Measurements from ENCODE around the gene UBXN2A.

UBXN2A gene

DNA sequence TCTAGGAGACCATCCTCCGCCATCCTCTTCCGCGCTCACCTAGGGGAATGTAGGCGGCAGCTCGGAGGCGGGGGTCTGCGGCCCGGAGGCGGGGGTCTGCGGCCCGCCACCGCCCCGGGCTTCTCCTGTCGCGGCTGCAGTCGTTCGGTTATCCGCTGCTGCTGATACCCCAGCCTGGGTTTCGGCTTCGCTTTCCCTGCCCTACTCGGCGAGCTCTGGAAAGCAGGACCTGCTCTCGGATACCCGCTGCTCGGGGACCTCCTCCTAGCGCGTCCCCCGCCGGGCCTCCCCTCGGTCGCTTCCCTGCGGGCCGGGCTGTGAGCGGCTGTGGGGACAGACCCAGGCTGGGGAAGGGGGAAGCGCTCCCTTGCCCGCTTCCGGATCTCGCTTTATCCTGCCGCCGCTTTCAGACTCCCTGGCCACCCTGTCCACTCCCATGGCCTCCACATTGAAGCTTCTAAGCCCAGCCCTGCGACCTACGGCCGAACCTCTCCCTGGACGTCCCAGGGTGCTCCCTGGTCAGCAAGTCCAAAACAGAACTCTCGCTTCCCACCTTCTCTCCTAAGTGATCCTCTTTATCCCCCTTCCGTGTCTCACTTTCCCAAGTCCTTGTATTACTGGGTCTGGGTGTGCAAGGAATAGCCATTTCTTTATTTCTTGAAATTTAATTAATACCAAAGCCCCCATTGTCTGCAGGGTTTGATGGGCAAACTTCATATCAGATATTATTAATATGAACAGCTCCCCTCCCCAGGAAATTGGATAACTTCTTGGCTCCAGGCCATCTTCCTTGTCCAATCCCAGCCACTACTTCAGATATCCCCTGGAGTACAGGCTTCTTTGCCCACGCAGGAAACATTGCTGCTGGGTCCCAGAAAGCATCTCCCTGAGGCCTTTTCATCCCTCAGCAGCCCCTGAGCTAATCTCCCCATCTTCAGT is 110.0 kb downstream of the UBXN2A start (continued):
- TF ChIP-seq ZIC2 (tag by site-specific recombination; IDR thresholded peaks at IDR 0.05), result peak; percentile 82
- TF ChIP-seq ZBTB11 (tag by site-specific recombination; conservative IDR thresholded peaks at IDR 0.05; ENCODE audit: low read depth), result peak; percentile 43
- peak; percentile 76 for TF ChIP-seq PRDM10 (tag by site-specific recombination; IDR thresholded peaks at IDR 0.05)
- TF ChIP-seq, protein P1, sequence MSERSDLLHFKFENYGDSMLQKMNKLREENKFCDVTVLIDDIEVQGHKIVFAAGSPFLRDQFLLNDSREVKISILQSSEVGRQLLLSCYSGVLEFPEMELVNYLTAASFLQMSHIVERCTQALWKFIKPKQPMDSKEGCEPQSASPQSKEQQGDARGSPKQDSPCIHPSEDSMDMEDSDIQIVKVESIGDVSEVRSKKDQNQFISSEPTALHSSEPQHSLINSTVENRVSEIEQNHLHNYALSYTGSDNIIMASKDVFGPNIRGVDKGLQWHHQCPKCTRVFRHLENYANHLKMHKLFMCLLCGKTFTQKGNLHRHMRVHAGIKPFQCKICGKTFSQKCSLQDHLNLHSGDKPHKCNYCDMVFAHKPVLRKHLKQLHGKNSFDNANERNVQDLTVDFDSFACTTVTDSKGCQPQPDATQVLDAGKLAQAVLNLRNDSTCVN (tag by site-specific recombination; optimal IDR thresholded peaks at IDR 0.05), result peak; percentile 73
- peak; percentile 21; the same call in 1 of the 2 replicates for TF ChIP-seq ZSCAN30 (tag by site-specific recombination; IDR thresholded peaks at IDR 0.05)
- peak; percentile 31 for TF ChIP-seq GLIS1 (tag by site-specific recombination; IDR thresholded peaks at IDR 0.05)
- TF ChIP-seq TRIM28 (IDR thresholded peaks at IDR 0.05; ENCODE audit: borderline replicate concordance, low read length), result no peak
- no peak for TF ChIP-seq ZNF785 (tag by site-specific recombination; IDR thresholded peaks at IDR 0.05)
- no peak for TF ChIP-seq ZNF561 (tag by site-specific recombination; IDR thresholded peaks at IDR 0.05; ENCODE audit: borderline replicate concordance)
- peak; percentile 82 for TF ChIP-seq GLIS2 (tag by site-specific recombination; IDR thresholded peaks at IDR 0.05)

GRCh38 chr2:24051833-24052232 is 111.6 kb downstream of the UBXN2A start:
- H3K4me3 ChIP-seq (ENCODE audit: low read depth, low read length), result no peak overlapping the region
- H3K36me3 ChIP-seq (ENCODE audit: control insufficient read depth in 2 of 2, insufficient read depth in 1 of 2, low read length in 2 of 2), result peaks cover 0 to 18% of the 10 kb centered on the region in 2 experiments; a peak in 2 of 3 replicates
- CTCF ChIA-PET, result interaction anchor here (1.4 to 2.1 kb wide), 2 partner anchors 15 to 126 kb away, joined by 3 to 8 read pairs; partner anchors contain the start of gene ATAD2B
- no peaks in the 10 kb centered on the region for H3K9me3 ChIP-seq (ENCODE audit: control insufficient read depth, insufficient read depth, low read depth, low read length)
- TF ChIP-seq ZNF223 (tag by site-specific recombination; IDR thresholded peaks at IDR 0.05), result no peak
- H3K27ac ChIP-seq (ENCODE audit: extremely low read depth, low read depth, low read length), result no peak overlapping the region
- 0 out of 2 replicates have a peak, but pooled peaks cover 7% of the 10 kb centered on the region for H3K4me1 ChIP-seq (ENCODE audit: control insufficient read depth, insufficient read depth, low read length)
- POLR2A ChIA-PET, result interaction anchor here (3.6 kb wide), 1 partner anchor 125 kb away, joined by 20 read pairs; the partner anchor contains the start of gene ATAD2B

- Histone ChIP-seq H3K4me1 (ENCODE audit: control insufficient read depth, insufficient read depth, low read length) (0 out of 2 replicates have a peak, but pooled peaks cover 3% of the 10 kb centered on the region), H3K4me3 (ENCODE audit: low read depth, low read length) (no peak overlapping the region), H3K9me3 (ENCODE audit: control insufficient read depth, insufficient read depth, low read depth, low read length) (no peaks in the 10 kb centered on the region), H3K36me3 (ENCODE audit: control insufficient read depth in 2 of 2, insufficient read depth in 1 of 2, low read length in 2 of 2) (peaks cover 0 to 18% of the 10 kb centered on the region in 2 experiments; a peak in 2 of 3 replicates), H3K27ac (ENCODE audit: extremely low read depth, low read depth, low read length) (no peak overlapping the region)
- CTCF ChIA-PET, result interaction anchor here (0.7 to 1.4 kb wide), 2 partner anchors 14 to 211 kb away, joined by 3 to 5 read pairs; no protein-coding TSS in a partner anchor
- POLR2A ChIA-PET, result interaction anchor here (0.6 to 2.6 kb wide), 3 partner anchors 11 to 23 kb away, joined by 3 to 14 read pairs (median 3); partner anchors contain the start of gene SF3B6
- TF ChIP-seq ZNF473 (tag by site-specific recombination; IDR thresholded peaks at IDR 0.05), result no peak
- TF ChIP-seq ZNF792 (tag by site-specific recombination; IDR thresholded peaks at IDR 0.05), result no peak
- no peak for TF ChIP-seq ZNF132 (tag by site-specific recombination; IDR thresholded peaks at IDR 0.05; ENCODE audit: borderline replicate concordance)
- TF ChIP-seq TSHZ1 (tag by site-specific recombination; IDR thresholded peaks at IDR 0.05; ENCODE audit: borderline replicate concordance), result no peak
- no peak for TF ChIP-seq ZNF621 (tag by site-specific recombination; IDR thresholded peaks at IDR 0.05)
- TF ChIP-seq ZBTB7A (tag by site-specific recombination; IDR thresholded peaks at IDR 0.05; ENCODE audit: low read depth), result no peak
- TF ChIP-seq GLI2 (tag by site-specific recombination; IDR thresholded peaks at IDR 0.05; ENCODE audit: borderline replicate concordance, low read depth), result no peak
Measured at GRCh38 chr2:24052951-24053350, 112.7 kb downstream of the UBXN2A start.

Data from HEK293 (cell line).